UCSD-AML1 (cell line): Measurements from ENCODE around the gene KRTAP5-1.

Experiments used
- DNase-seq: peaks from one replicate; lab custom pipeline; 2025; ENCODE audit not compliant: unreplicated experiment; lab: John Stamatoyannopoulos, UW

Gene KRTAP5-1

GRCh38 chr11:1572197-1573076 lies 12.6 kb downstream of the KRTAP5-1 start, which contains the start of gene DUSP8:
TSS of gene DUSP8 (minus strand) at chr11:1572271. CDS start at chr11:1565826, 6,445 bp downstream.
- DNase-seq = peak; percentile 66

- no peak for DNase-seq
Observed at GRCh38 chr11:1571760-1572196, 13.3 kb downstream of the KRTAP5-1 start.

GRCh38 chr11:1570896-1571759 lies 14.0 kb downstream of the KRTAP5-1 start:
- no peak for DNase-seq

DNA sequence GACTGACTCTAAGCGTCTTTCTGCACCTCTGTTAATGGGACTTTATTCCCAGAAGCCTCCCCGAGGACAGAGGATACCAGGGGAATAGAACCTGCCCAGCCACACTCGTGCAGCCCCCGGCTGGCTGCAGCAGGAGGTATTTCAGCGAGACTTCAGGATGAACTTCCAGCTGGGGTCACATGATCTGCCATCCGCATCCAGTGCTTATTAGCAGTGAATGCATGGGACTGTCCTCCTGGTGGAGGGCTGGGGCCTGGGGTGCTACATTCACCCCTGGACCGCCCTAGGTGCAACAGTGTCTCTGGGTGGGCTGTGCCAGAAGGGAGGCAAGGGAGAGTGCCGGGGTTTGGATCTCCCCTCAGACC lies 14.6 kb downstream of the KRTAP5-1 start:
- DNase-seq = no peak

GRCh38 chr11:1570001-1570453 lies 15.1 kb downstream of the KRTAP5-1 start:
- no peak for DNase-seq

- no peak for DNase-seq
Observed at GRCh38 chr11:1569251-1569780, 15.8 kb downstream of the KRTAP5-1 start.

- no peak for DNase-seq
Observed at GRCh38 chr11:1568441-1568911, 16.6 kb downstream of the KRTAP5-1 start.

- DNase-seq = no peak
Observed at GRCh38 chr11:1567721-1568100, 17.4 kb downstream of the KRTAP5-1 start.

GRCh38 chr11:1567052-1567720 lies 17.9 kb downstream of the KRTAP5-1 start:
- DNase-seq = no peak

GRCh38 chr11:1566381-1567051 lies 18.6 kb downstream of the KRTAP5-1 start:
- DNase-seq = no peak

DNA sequence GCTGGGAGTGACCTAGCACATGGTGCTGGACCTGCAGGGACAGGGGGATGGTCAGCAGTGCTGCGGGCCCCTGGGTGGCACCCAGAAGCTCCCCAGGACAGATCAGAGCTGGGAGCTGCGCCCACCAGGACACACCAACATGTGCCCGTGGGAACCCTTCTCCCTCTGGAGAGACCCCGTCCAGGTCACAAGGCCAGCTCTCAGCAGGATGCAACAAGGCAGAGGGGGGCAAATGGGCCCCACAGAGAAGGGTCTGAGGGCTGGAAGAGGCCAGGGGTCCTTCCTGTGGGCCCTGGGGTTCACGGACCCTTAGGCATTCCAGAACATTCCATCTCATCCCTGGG lies 19.2 kb downstream of the KRTAP5-1 start:
- no peak for DNase-seq

DNA sequence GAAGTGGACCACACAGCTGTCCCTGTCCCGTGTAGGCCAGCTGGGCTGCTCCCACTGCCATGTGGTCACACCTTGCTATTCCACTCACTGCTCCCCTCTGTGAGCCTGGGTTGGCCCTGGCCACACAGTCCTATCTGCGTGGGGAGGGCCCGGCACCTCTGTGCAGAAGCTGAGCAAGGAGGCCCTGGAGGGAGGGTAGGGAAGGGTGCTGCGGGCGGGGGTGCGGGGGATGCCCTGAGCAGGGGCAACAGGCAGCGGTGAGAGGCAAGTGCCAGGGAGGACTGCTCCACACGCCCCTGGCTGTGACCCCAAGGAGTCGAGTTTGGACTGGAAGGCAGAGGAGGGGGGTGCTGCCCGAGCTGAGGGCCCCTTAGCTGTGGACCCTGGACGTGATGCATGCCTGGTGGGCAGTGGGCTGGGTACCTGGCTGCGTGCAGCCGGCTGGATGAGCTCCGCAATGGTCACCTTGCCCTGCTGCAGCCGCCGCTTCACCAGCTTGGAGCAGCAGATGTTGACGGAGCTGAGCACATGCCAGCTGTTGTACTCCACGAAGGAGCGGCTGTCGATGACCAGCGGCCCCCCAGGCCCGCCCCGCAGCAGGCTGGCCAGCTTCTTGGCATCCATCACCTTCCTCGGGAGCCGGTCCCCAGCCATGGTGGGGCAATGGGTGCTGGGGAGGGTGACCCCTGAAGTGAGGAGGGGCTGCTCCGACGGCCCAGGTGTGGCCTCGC lies 19.7 kb downstream of the KRTAP5-1 start:
- no peak for DNase-seq

DNA sequence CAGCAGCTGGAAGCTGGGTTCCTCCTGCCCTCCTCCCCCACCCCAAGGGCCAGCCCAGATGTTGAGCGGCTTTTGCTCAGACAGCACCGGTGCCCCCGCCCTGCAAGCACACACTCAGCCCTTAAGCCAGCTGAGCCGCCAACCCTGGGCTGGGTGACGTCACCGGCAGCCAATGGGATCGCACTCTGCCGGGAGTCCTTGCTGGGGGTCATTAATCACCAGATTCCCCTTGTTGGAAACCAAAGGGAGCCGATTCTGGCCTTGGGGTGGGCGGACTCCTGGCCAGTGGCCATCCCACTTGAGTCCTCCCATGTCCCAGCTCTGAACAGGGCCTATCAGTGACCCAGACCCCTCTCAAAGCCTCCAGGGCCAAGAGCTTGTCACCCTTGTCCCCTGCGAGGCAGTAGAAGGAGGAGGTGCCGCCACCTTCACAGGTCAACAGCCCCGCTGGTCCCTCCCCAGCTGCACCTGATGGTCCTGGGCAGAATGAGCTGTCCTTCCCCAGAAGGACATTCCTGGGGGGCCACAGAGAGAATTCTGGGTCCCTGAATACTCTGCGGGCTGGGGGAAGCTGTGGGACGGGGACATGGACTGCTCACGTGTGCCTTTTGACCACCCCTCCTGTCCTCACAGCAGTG lies 20.4 kb downstream of the KRTAP5-1 start:
- DNase-seq = no peak

DNA sequence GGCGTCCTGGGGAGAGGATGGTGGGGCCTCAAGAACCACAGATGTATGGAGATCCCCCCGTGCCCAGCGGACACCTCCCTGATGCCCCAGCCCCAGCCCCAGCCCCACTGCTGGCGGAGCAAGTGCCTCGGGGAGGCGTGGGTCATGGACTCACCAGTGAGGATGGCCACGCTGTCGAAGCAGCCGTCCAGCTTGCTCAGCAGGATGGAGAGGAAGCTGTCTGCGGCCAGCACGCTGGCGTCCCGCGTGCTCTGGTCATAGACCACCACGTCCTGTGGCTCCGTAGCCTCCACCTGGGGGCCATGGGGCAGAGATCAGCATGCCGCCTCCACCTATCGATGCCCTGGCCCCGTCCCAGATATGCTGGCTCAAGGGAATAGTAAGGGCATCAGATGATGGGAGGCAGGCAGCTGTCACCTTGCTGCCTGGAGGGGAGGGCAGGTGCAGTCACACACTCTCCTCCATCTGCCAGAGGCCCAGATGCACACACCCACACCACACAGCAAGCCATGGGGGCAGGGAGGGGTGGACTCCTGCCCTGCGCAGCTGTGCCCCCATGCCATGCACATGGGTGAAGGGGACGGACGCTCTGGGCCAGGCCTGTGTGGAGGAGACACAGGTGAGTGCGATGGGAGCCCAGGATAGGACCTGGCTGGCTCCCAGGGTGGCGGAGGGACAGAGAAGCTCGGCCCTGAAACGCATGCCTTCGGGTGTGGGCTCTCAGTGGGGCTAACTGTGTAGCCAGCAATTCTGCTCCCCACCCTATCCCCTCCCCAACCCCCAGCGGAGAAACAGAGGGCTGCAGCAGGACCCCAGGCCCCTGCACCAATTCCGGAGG lies 21.2 kb downstream of the KRTAP5-1 start:
- no peak for DNase-seq

DNA sequence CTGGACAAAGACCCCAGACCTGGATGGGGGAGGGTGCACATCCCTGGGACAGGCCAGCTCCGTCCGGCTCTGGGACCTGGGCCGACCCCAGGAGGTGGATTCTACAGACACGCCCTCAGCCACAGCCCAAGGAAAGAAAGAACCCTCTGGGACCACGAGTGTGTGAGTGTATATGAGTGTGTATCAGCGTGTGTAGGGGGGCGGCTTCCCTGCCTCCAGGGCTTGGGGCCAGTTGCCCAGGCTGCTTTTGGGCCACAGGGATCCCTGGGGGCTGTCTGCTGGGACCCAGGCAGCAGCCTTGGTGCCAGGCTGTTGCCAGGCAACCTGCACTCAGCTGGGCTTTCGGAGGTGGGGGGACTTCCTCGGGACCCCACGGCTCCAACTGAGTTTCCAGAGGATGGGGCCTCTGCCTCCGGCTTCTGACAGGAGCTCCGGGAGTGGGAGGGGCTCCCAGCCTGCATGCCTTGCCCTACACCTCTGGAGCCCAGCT lies 21.9 kb downstream of the KRTAP5-1 start:
- no peak for DNase-seq

- DNase-seq = no peak
Observed at GRCh38 chr11:1562469-1563148, 22.5 kb downstream of the KRTAP5-1 start.

- no peak for DNase-seq
Observed at GRCh38 chr11:1561955-1562354, 23.1 kb downstream of the KRTAP5-1 start.

DNA sequence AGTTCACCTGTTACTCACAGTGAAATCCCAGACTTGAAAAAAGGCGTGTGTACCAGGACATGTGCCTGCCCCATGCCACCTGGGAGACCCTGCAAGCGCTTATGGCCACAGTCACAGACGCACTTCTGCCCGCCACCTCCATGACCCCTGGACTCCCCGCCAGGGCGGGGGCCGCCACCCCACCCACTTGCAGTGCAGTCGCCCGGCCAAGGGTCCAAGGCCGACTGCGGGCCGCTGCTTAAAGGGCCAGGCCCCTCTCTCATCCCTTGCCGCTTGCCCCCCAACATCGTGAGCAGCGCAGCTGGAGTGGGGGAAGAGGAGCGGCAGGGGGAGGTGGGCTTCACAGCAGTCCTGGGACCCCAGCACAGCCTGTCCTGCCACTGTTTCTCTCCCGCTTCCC lies 23.8 kb downstream of the KRTAP5-1 start:
- DNase-seq = no peak
